HG02981 (cell line): ENCODE measurements around the gene FBXW11.
A peak's percentile ranks its signal among the peaks of the same experiment; 100 is the strongest.
"Not testable (repeated sequence)": the region's sequence is repeated elsewhere in the genome, so short reads cannot be mapped to it uniquely, and the experiment has no call there.

Experiments used
- ATAC-seq: cut with Tn5 transposase; IDR thresholded peaks from one replicate; pipeline ENCODE4 v1.9.1; 2021; ENCODE audit warnings: mild to moderate bottlenecking, moderate library complexity; ENCODE audit not compliant: unreplicated experiment

FBXW11 gene

GRCh38 chr5:171956314-171956713 lies 50.1 kb downstream of the FBXW11 start:
- no peak for ATAC-seq

DNA sequence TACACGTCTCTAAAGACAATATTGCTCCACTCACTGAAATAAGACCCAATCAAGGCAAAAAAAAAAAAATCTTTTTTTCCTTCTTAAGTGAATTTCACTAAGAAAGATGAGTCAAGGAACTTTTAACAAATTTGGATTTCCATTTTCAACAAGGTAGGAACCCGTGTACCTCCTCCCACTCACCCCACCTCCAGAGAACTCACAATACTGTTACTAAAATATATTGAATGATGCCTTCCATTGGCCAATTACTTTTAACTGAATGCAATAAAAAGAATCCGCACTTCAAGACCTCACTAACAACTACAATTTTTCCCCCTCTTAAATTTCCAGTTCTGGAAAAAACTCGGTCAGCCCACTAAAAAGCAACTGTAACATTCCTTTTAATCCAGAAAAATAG lies 50.7 kb downstream of the FBXW11 start:
- ATAC-seq: no peak

DNA sequence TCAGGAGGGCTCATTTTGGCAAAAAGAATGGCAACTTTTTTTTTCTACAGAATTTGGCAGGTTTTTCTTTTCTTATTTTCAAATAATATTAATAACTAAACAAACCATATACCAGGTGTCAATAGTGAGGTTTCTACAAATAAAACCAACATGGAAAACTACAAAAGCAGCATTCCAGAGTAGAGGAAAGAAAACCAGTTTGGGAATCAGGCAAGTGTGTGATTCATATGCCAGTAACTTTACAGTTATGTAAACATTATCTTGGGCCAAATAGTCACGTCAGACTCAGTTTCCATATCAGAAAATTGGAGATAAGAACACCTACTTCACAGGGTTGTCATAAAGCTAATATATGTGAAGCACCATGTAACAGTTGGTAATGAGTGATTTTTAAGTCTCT lies 51.7 kb downstream of the FBXW11 start:
- no peak for ATAC-seq

- no peak for ATAC-seq
Measured at GRCh38 chr5:171953860-171954701, 52.4 kb downstream of the FBXW11 start.

GRCh38 chr5:171952021-171952420 lies 54.4 kb downstream of the FBXW11 start:
- no peak for ATAC-seq

- ATAC-seq: no peak
Measured at GRCh38 chr5:171951218-171951617, 55.2 kb downstream of the FBXW11 start.

DNA sequence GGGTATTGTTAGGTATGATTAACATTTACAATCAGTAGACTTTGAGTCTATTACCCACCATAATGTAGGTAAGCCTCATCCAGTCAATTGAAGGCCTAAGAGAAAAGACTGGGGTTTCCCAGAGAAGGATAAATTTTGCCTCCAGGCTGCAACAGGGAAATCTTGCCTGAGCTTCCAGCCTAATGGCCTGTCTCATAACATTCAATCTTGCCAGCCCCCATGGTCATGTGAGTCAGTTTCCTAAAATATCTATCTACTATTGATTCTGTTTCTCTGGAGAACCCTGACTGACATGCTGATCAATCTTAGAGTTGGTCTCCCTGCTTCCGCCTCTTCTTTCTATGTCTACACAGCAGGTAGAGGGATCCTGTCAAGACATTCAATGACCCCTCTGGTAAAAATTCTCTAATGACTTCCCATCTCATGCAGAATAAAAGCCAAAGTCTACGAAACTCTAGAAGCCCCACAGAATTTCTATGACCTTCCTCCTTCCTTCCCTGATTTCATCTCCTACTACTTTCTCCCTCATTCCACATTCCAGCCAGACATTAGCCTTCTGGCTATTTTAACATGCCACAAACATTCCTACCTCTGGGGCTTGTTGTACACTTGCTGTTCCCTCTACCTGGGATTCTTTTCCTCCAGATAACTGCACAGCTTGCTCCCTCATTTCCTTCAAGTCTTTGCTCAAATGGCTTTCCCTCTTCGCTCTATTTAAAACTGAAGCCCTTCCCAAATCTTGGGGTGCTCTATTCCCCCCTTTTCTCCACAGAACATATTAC lies 60.2 kb downstream of the FBXW11 start:
- no peak for ATAC-seq

GRCh38 chr5:171945476-171945875 lies 61.0 kb downstream of the FBXW11 start:
- ATAC-seq: no peak

GRCh38 chr5:171945066-171945465 lies 61.4 kb downstream of the FBXW11 start:
- ATAC-seq: no peak

GRCh38 chr5:171942112-171942516 lies 64.3 kb downstream of the FBXW11 start:
- ATAC-seq: peak; percentile 71

GRCh38 chr5:171941675-171942074 lies 64.8 kb downstream of the FBXW11 start:
- ATAC-seq: not testable (repeated sequence)

DNA sequence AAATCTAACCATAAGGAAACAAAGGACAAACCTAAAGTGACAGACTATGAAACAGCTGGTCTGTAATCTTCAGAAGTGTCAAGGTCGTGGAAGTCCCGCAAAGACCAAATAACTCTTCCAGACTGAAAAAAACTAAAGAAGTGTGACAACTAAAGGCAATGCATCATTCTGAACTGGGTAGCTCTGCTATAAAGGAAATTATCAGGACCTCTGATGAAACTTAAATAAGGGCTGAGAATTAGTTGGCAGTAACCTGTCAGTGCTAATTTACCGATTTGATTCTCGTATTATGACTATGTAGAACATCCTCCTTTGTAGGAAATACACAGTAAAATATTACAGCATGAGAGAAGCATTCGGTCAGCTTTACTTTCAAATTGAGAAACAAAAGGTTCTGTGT lies 65.2 kb downstream of the FBXW11 start:
- ATAC-seq: peak; percentile 43

DNA sequence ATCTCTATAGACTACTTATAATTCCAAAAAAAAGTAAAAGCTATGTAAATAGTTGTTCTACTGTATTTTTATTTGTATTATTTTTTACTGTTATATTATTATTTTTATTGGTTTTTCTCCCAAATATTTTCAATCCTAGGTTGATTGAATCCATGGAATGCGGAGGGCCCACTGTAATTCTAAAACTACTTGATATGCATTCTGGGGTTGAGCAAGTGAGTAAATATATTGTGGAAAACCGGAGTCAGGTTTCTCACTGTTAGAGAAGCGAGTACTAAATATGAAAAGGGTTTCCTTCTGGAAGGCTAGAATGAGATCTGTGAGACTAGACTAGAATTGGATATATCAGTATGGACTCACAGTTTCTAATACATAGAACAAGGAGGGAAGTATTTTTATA lies 66.5 kb downstream of the FBXW11 start:
- ATAC-seq: no peak

DNA sequence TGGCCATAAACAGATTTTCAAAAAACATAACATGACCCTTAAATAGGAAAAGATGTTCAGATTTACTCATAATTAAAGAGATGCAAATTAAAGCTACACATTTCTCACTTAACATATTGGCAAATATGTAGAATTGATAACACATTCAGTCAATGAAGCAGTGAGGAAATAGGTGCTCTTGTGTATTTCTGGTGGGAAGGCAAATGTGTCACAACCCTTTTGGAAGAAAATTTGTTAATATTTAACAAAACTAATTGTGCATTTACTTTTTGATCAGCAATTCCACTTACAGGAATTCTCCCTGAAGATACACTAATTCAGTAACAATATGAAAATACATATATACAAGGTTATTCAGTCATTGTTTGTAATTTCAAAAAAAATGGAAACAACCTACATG lies 68.1 kb downstream of the FBXW11 start:
- ATAC-seq: no peak

GRCh38 chr5:171937351-171937750 lies 69.1 kb downstream of the FBXW11 start:
- ATAC-seq: no peak

GRCh38 chr5:171934586-171934985 lies 71.9 kb downstream of the FBXW11 start:
- ATAC-seq: no peak

DNA sequence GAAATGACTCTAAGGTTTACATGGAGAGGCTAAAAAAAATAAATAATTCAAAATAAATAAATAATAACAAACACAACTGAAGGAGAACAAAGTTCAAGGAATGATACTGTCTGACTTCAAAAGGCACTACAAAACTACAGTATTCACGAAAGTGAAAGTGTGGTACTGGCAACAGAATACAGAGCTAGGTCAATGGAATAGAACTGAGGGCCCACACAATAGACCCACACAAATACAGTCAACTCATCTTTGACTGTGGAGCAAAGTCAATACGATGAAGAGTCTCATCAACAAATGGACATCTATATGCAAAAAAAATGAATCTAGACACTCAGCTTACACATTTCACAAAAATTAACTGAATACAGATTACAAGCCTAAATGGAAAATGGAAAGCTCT lies 75.3 kb downstream of the FBXW11 start:
- no peak for ATAC-seq

GRCh38 chr5:171927345-171927941 lies 79.0 kb downstream of the FBXW11 start:
- ATAC-seq: no peak

- ATAC-seq: peak; percentile 81
Measured at GRCh38 chr5:171926311-171926710, 80.1 kb downstream of the FBXW11 start.

- ATAC-seq: no peak
Measured at GRCh38 chr5:171924493-171925122, 81.8 kb downstream of the FBXW11 start.

DNA sequence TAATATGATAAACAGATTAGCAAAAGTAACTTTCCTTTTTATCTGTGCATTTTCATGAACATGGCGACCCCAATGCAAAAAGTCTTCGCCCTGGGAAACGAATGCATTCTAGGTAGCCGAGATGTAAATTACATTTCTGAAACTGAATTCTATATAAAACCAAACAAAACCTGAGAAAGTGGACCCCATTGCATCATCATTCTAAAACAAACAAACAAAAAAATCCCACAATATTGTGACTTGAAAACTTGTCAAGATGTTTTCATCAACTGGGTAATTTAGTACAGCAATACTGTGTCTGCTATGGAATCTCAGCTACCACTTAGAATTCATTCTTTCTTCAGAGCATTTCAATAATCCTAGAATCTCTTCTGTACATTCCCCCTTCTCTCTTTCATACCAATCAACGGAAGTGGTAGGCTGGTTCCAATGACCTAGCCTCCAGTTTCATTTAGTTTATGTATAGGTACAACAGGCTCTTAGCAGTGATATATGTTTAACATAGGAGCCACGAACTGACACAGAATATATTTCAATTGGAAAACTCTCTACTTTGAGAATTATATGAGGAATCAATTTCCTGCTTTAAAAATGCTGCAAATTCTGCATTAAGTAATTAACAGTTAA lies 85.6 kb downstream of the FBXW11 start:
- no peak for ATAC-seq
